PC-3 (cell line): ENCODE data around the gene ARPC4. TPM values are rescaled to one million over a fixed set of nuclear protein-coding genes. Genes with fewer than 3 reads are reported as not detected.

Experiments used
- ATAC-seq: fragments of 200-7000 bp; cut with Tn5 transposase; 2 replicates; pipeline ENCODE4 v1.9.1; 2020; ENCODE audit warnings: mild to moderate bottlenecking, moderate library complexity
- BruUV-seq: library from RNA; stranded (reverse); fragments of 400-500 nt; replicated peaks from 2 replicates; lab custom pipeline; 2021; lab: Mats Ljungman, UMichigan
- CTCF ChIA-PET: fragments of 300-600 bp; sonication (Branson Sonifier 250); formaldehyde crosslinking; loops from one replicate; lab custom pipeline; 2022; ENCODE audit warnings: antibody characterized with exemption; lab: Charles Lee
- POLR2A ChIA-PET: fragments of 300-600 bp; sonication (Branson Sonifier 250); formaldehyde crosslinking; loops from one replicate; lab custom pipeline; 2022; ENCODE audit warnings: antibody characterized with exemption; ENCODE audit not compliant: unreplicated experiment; lab: Charles Lee
- DNase-seq: peaks from one replicate; pipeline ENCODE4 v3.0.0-alpha.2; 2015
- H2AFZ ChIP-seq: fragments of 300-600 bp; sonication (generic); 2 replicates; pipeline ENCODE4 v1.6.0; 2016; ENCODE audit warnings: antibody characterized with exemption, low read length
- H3F3A ChIP-seq: fragments of 300-600 bp; sonication (generic); one replicate; pipeline ENCODE4 v1.6.0; 2017; ENCODE audit warnings: antibody characterized with exemption, low read length, control low read depth, mild to moderate bottlenecking; ENCODE audit not compliant: unreplicated experiment
- H3K27ac ChIP-seq: fragments of 300-600 bp; sonication (generic); 2 replicates; pipeline ENCODE4 v1.5.1; 2016; ENCODE audit warnings: mild to moderate bottlenecking, low read length
- H3K27me3 ChIP-seq: fragments of 300-600 bp; sonication (generic); 2 replicates; pipeline ENCODE4 v1.6.1; 2016; ENCODE audit warnings: low read length, mixed read lengths
- H3K36me3 ChIP-seq: fragments of 300-600 bp; sonication (generic); 2 replicates; pipeline ENCODE4 v1.6.1; 2016; ENCODE audit warnings: low read depth, mixed run types, low read length, mixed read lengths
- H3K4me1 ChIP-seq: fragments of 300-600 bp; sonication (generic); 2 replicates; pipeline ENCODE4 v1.5.1; 2016; ENCODE audit warnings: low read length; ENCODE audit not compliant: insufficient read depth
- H3K4me2 ChIP-seq: fragments of 300-600 bp; sonication (generic); 2 replicates; pipeline ENCODE4 v1.6.0; 2016; ENCODE audit warnings: low read length
- H3K4me3 ChIP-seq: fragments of 300-600 bp; sonication (generic); 2 replicates; pipeline ENCODE4 v1.5.1; 2016; ENCODE audit warnings: mild to moderate bottlenecking, low read length, mixed read lengths
- H3K79me2 ChIP-seq: fragments of 300-600 bp; sonication (generic); 2 replicates; pipeline ENCODE4 v1.6.1; 2017; ENCODE audit warnings: low read length, mixed read lengths
- H3K9ac ChIP-seq: fragments of 300-600 bp; sonication (generic); 2 replicates; pipeline ENCODE4 v1.6.0; 2016; ENCODE audit warnings: mild to moderate bottlenecking, low read length
- H3K9me2 ChIP-seq: fragments of 300-600 bp; sonication (generic); replicated peaks from 2 replicates; pipeline ENCODE4 v1.6.1; 2016; ENCODE audit warnings: mixed run types, low read length, mixed read lengths
- H3K9me3 ChIP-seq: fragments of 300-600 bp; sonication (generic); 2 replicates; pipeline ENCODE4 v1.6.1; 2016; ENCODE audit warnings: low read length, mixed read lengths
- H4K20me1 ChIP-seq: fragments of 300-600 bp; sonication (generic); 2 replicates; pipeline ENCODE4 v1.6.1; 2016; ENCODE audit warnings: low read length, mixed read lengths
- CTCF ChIP-seq: fragments of 300-600 bp; sonication (generic); conservative IDR thresholded peaks from 2 replicates; pipeline ENCODE4 v1.5.1; 2017; ENCODE audit warnings: antibody characterized with exemption, low read depth, mild to moderate bottlenecking, low read length
- EZH2 ChIP-seq: fragments of 300-600 bp; sonication (generic); IDR thresholded peaks from one replicate; pipeline ENCODE4 v1.6.1; 2017; ENCODE audit warnings: antibody characterized with exemption, mild to moderate bottlenecking, low read length; ENCODE audit not compliant: unreplicated experiment
- EZH2phosphoT487 ChIP-seq: fragments of 300-600 bp; sonication (generic); IDR thresholded peaks from 2 replicates; pipeline ENCODE4 v1.6.1; 2018; ENCODE audit warnings: mild to moderate bottlenecking, antibody characterized with exemption, low read length, borderline replicate concordance
- intact Hi-C: fragments of 100-400 bp; cut with micrococcal nuclease; formaldehyde crosslinking; loops from 2 replicates; pipeline ENCODE4 v1.9.0; 2023
- total RNA-seq: library from RNA; depleted of rRNA; stranded (reverse); fragments of >200 nt; gene quantifications from 2 replicates; pipeline ENCODE4 v1.2.3, GENCODE V29; 2014

The ARPC4 gene
- total RNA-seq, 1 experiment from 2014 or later = 223 TPM

GRCh38 chr3:9749645-9750555 is 43.0 kb upstream of the ARPC4 start, which contains the start of gene OGG1:
Gene OGG1, plus strand, starts transcription at chr3:9749952. Its CDS starts 335 bp downstream, at chr3:9750287.
- Histone ChIP-seq H3K9me3 (no peaks in the 10 kb centered on the region), H4K20me1 (no peaks in the 10 kb centered on the region), H3F3A (peaks cover 4% of the 10 kb centered on the region), H3K9me2 (no peaks in the 10 kb centered on the region), H3K79me2 (peaks cover 21% of the 10 kb centered on the region), H3K27me3 (no peaks in the 10 kb centered on the region), H3K4me1 (peaks cover 28% of the 10 kb centered on the region), H2AFZ (peak within 1 kb of the TSS; percentile 91), H3K4me2 (peak within 1 kb of the TSS; percentile 94), H3K36me3 (peaks cover 24% of the 10 kb centered on the region), H3K4me3 (peak within 1 kb of the TSS; percentile 83), H3K9ac (peak within 1 kb of the TSS; percentile 73), H3K27ac (peak within 1 kb of the TSS; percentile 46)
- ChIA-PET POLR2A (interaction anchor here (0.6 to 1.0 kb wide), 4 partner anchors 43 to 790 kb away, joined by 3 to 7 read pairs (median 3); partner anchors contain the start of gene ARPC4), CTCF (interaction anchor here (0.5 to 0.6 kb wide), 3 partner anchors 134 to 1894 kb away, joined by 3 read pairs; partner anchors contain the start of gene VGLL4)
- BruUV-seq = TSS peak; percentile 42
- intact Hi-C loops = loop anchor here (1.0 kb wide), 3 partner anchors 19 to 42 kb away; partner anchors contain the start of genes BRPF1 and TADA3
- ATAC-seq (peak; percentile 91), DNase-seq (peak; percentile 98)
- TF ChIP-seq EZH2phosphoT487 (no peak), CTCF (no peak), EZH2 (no peak)

GRCh38 chr3:9750556-9751411 is 42.1 kb upstream of the ARPC4 start:
- peaks cover 32% of the 10 kb centered on the region for H3K4me1 ChIP-seq
- no peaks in the 10 kb centered on the region for H3K9me2 ChIP-seq
- ATAC-seq = peak; percentile 25
- peak overlapping the region; percentile 83 for H3K4me3 ChIP-seq
- BruUV-seq = no TSS peak
- H3F3A ChIP-seq = peaks cover 4% of the 10 kb centered on the region
- peaks cover 16% of the 10 kb centered on the region for H3K36me3 ChIP-seq
- ChIA-PET CTCF (no interaction called here), POLR2A (interaction anchor here (0.7 kb wide), 1 partner anchor 19 kb away, joined by 3 read pairs; the partner anchor contains the start of gene CAMK1)
- H3K79me2 ChIP-seq = peaks cover 21% of the 10 kb centered on the region
- intact Hi-C loops = loop anchor here (1.0 kb wide), 1 partner anchor 42 kb away; the partner anchor contains the start of gene TADA3
- H3K9ac ChIP-seq = peak overlapping the region; percentile 73
- no peaks in the 10 kb centered on the region for H3K9me3 ChIP-seq
- H3K27ac ChIP-seq = peak overlapping the region; percentile 46; the same call in 1 of the 2 replicates
- peak overlapping the region; percentile 91 for H2AFZ ChIP-seq
- no peaks in the 10 kb centered on the region for H4K20me1 ChIP-seq
- H3K4me2 ChIP-seq = peak overlapping the region; percentile 94
- H3K27me3 ChIP-seq = no peaks in the 10 kb centered on the region
- TF ChIP-seq EZH2 = no peak
- no peak for TF ChIP-seq EZH2phosphoT487
- TF ChIP-seq CTCF = no peak
- peak; percentile 51 for DNase-seq
